SH-SY5Y (cell line): ENCODE data around the gene DOCK2.

Experiments
- GATA2 ChIP-seq: IDR thresholded peaks from 2 replicates; pipeline ENCODE4 v1.6.1; 2011; ENCODE audit warnings: mild to moderate bottlenecking, low read depth, low read length
- GATA3 ChIP-seq: IDR thresholded peaks from 2 replicates; pipeline ENCODE4 v1.6.1; 2011; ENCODE audit warnings: low read depth, mild to moderate bottlenecking, low read length, moderate library complexity

DNA sequence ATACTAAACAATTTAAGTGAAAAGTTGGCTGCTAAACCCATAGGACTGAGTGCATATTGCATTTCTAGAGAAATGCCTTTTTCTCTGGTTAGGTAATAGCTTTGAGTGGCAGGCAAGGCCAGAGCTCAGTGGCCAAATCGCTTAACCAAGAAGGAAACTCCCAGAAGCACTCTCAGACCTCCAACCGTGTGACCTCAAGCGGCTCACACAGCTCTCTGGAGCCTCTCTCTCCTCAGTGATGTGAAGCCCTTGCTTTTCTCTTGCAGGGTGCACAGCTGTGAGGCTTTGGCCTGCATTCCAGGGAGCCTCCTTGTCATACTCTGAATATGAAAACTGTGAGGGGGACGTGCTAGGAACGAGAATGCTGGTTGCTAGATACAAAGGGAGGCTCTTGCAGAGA lies 236.6 kb downstream of the DOCK2 start:
- TF ChIP-seq GATA3: no peak
- TF ChIP-seq GATA2: no peak
